Omental fat pad (tissue), 4 donors: Measurements from ENCODE around the gene SLC25A17. TPM values are rescaled to one million over a fixed set of nuclear protein-coding genes. Genes with fewer than 3 reads are reported as not detected.
"Not testable (repeated sequence)": the region's sequence is repeated elsewhere in the genome, so short reads cannot be mapped to it uniquely, and the experiment has no call there.

Experiments
- ATAC-seq: fragments of 150-250 bp; one replicate; pipeline ENCODE4 v1.9.1; 2016; ENCODE audit warnings: mild to moderate bottlenecking, moderate library complexity; ENCODE audit not compliant: low FRiP score
- DNase-seq: peaks from one replicate; pipeline ENCODE4 v3.0.0-alpha.2; 2019; ENCODE audit warnings: low spot score
- CTCF ChIP-seq, 3 donors: fragments of 450-650 bp; IDR thresholded peaks; one replicate each; pipeline ENCODE4 v1.5.1; 2016 to 2017; ENCODE audit warnings: antibody characterized with exemption in 3 of 3, mild to moderate bottlenecking in 3 of 3, moderate library complexity in 2 of 3
- total RNA-seq, 4 donors: library from RNA; depleted of rRNA; stranded (reverse); fragments of >200 nt; gene quantifications; one replicate each; pipeline ENCODE4 v1.1.0, GENCODE V29; 2016

The SLC25A17 gene
- total RNA-seq, 4 donors from 2014 or later = 15.1 to 17.8 (median 16.3) TPM

- no peak for TF ChIP-seq CTCF (IDR thresholded peaks at IDR 0.05)
- no peak for DNase-seq
- no peak for ATAC-seq
Measured at GRCh38 chr22:40769761-40770160, 49.4 kb downstream of the SLC25A17 start.

DNA sequence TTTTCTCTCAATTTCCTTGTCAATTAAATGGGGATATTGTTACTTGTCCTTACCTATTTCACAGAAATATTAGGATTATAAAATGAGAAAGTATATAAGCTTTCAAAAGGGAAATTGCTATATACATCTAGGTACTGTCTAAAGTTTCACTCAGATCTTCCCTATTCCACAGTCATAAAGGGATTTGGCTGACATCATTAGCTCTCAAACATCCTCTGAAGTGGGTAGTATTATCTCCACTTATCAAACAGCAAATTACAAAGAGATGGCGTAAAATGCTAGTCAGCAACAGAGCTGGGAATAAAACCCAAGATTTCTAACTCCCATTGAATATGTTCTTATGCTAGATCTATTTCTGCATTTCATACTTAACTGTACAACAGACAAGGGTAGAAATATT is 50.9 kb downstream of the SLC25A17 start:
- DNase-seq (no peak), ATAC-seq (no peak)
- no peak for TF ChIP-seq CTCF (IDR thresholded peaks at IDR 0.05)

- TF ChIP-seq CTCF (IDR thresholded peaks at IDR 0.05) = no peak
- no peak for ATAC-seq
- no peak for DNase-seq
Measured at GRCh38 chr22:40766956-40767355, 52.2 kb downstream of the SLC25A17 start.

DNA sequence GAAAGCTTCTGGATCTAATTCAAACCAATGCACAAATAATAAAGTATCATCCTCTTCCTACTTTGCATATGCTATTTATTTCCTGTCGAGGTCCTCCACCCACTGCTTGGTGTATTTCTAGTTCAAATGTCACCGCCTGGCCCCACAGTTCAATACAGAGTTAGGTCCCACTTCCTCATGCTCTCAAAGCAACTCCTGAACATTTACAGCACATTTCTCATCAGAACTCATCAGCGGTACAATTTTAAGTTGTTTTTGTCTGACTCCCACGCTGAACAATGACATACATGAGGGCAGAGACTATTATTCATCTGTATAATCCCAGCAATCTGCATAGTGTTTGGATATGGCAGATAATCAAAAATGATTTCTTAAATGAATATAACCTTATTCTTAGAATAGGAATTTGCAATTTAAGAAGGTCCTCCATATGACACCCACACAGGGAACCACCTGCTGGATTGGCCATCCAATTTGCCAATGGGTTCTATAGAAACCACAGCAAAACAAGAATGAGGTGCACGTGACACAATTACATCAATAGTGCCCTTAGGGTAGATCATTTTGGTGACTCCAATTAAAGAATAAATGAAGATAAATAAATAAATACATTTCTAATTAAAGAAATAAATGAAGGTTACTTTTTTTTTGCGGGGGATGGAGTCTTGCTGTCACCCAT is 54.2 kb downstream of the SLC25A17 start:
- TF ChIP-seq CTCF (IDR thresholded peaks at IDR 0.05) = no peak
- DNase-seq (no peak), ATAC-seq (no peak)

- ATAC-seq (no peak), DNase-seq (no peak)
- TF ChIP-seq CTCF (IDR thresholded peaks at IDR 0.05) = no peak
Measured at GRCh38 chr22:40759294-40759840, 59.8 kb downstream of the SLC25A17 start.

DNA sequence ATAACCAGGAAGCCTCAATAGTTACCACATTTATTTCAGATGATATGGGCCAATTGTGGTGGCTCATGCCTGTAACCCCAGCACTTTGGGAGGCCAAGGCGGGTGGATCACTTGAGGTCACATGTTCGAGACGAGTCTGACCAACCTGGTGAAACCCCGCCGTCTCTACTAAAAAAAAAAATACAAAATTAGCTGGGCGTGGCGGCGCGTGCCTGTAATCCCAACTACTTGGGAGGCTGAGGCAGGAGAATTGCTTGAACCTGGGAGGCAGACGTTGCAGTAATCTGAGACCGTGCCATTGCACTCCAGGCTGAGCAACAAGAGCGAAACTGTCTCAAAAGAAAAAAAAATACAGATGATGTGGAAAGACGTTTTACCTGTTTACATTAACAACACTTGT is 60.3 kb downstream of the SLC25A17 start:
- not testable (repeated sequence) for ATAC-seq, DNase-seq

DNA sequence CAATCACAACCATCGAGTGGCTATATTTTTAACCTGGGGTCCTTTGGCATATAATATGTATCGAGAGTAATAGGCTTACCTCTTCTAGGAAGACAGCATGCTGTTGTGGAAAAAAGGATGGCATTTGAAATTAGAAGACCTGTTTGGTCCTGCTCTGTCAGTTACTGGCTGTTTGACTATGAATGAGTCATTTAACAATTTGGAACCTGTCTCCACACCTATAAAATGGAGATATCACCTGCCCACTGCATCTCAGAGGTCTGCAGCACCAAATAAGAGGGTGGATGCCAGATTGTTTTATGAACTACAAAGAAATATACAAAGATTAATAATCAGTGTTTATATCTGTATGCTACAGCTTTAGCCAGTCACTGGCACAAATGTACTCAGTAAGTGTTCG is 60.8 kb downstream of the SLC25A17 start:
- DNase-seq (no peak), ATAC-seq (no peak)
- TF ChIP-seq CTCF (IDR thresholded peaks at IDR 0.05) = no peak
